GM12891 (cell line): Measurements from ENCODE around the gene P2RY14. TPM values are rescaled to one million over a fixed set of nuclear protein-coding genes. Genes with fewer than 3 reads are reported as not detected.
A peak's percentile ranks its signal among the peaks of the same experiment; 100 is the strongest.

Source experiments
- DNase-seq: peaks from one replicate; pipeline ENCODE4 v3.0.0; 2011; ENCODE audit warnings: low spot score; ENCODE audit not compliant: insufficient read length
- FAIRE-seq: peaks from 2 replicates; lab custom pipeline; 2011; peaks lifted over from hg19 to GRCh38; lab: Jason Lieb, UNC
- PAX5 ChIP-seq: IDR thresholded peaks from 2 replicates; pipeline ENCODE4 v1.6.1; 2011; ENCODE audit warnings: low read length, moderate library complexity, mild to moderate bottlenecking; ENCODE audit not compliant: insufficient read depth, severe bottlenecking
- POLR2A ChIP-seq: IDR thresholded peaks from 2 replicates; pipeline ENCODE4 v1.6.1; 2011; ENCODE audit warnings: low read depth, low read length, control low read depth
- POLR2AphosphoS5 ChIP-seq: IDR thresholded peaks from 2 replicates; pipeline ENCODE4 v1.6.1; 2011; ENCODE audit warnings: low read depth, low read length, control low read depth
- POU2F2 ChIP-seq: IDR thresholded peaks from 2 replicates; pipeline ENCODE4 v1.6.1; 2011; ENCODE audit warnings: low read depth, mild to moderate bottlenecking, control low read depth, low read length, moderate library complexity
- SPI1 ChIP-seq: IDR thresholded peaks from 2 replicates; pipeline ENCODE4 v1.6.1; 2011; ENCODE audit warnings: low read depth, low read length, control low read depth
- TAF1 ChIP-seq: IDR thresholded peaks from 2 replicates; pipeline ENCODE4 v1.6.1; 2011; ENCODE audit warnings: low read depth, low read length, control low read depth
- polyA plus RNA-seq: library from polyadenylated mRNA; unstranded; fragments of >200 nt; gene quantifications from one replicate; pipeline ENCODE4 v1.2.1, GENCODE V29; 2012; ENCODE audit warnings: low read depth, missing spikeins, inconsistent platforms; ENCODE audit not compliant: missing spikeins

Gene P2RY14
- 0.06 TPM for polyA plus RNA-seq

GRCh38 chr3:151278230-151278629 is at the start of gene P2RY14:
TSS of gene P2RY14 (minus strand) at chr3:151278542. CDS start at chr3:151214316, 64,226 bp downstream.
- peak; percentile 52 for FAIRE-seq
- DNase-seq, result no peak
- TF ChIP-seq SPI1 (no peak), POLR2A (no peak), PAX5 (no peak), POLR2AphosphoS5 (no peak)

- DNase-seq (no peak), FAIRE-seq (no peak)
- no peak for TF ChIP-seq POLR2A
- no peak for TF ChIP-seq POU2F2
- TF ChIP-seq PAX5, result no peak
- no peak for TF ChIP-seq SPI1
- no peak for TF ChIP-seq TAF1
- no peak for TF ChIP-seq POLR2AphosphoS5
Measured at GRCh38 chr3:151327571-151328198, 49.3 kb upstream of the P2RY14 start.

- TF ChIP-seq PAX5 (no peak), POLR2AphosphoS5 (no peak), POU2F2 (no peak), SPI1 (no peak), TAF1 (no peak), POLR2A (no peak)
- DNase-seq (no peak), FAIRE-seq (no peak)
Measured at GRCh38 chr3:151322511-151322910, 44.2 kb upstream of the P2RY14 start.

GRCh38 chr3:151321526-151321925 is 43.2 kb upstream of the P2RY14 start:
- no peak for TF ChIP-seq TAF1
- TF ChIP-seq POLR2AphosphoS5, result no peak
- no peak for TF ChIP-seq SPI1
- no peak for TF ChIP-seq PAX5
- no peak for TF ChIP-seq POLR2A
- TF ChIP-seq POU2F2, result no peak
- no peak for FAIRE-seq
- no peak for DNase-seq

- no peak for TF ChIP-seq PAX5
- no peak for TF ChIP-seq POU2F2
- TF ChIP-seq SPI1, result no peak
- TF ChIP-seq TAF1, result no peak
- TF ChIP-seq POLR2AphosphoS5, result no peak
- TF ChIP-seq POLR2A, result no peak
- FAIRE-seq (no peak), DNase-seq (no peak)
Measured at GRCh38 chr3:151320131-151320530, 41.8 kb upstream of the P2RY14 start.

- TF ChIP-seq POLR2AphosphoS5 (no peak), PAX5 (no peak), TAF1 (no peak), POLR2A (no peak), SPI1 (no peak), POU2F2 (no peak)
- FAIRE-seq, result no peak
- DNase-seq, result no peak
Measured at GRCh38 chr3:151319628-151320027, 41.3 kb upstream of the P2RY14 start.

GRCh38 chr3:151318991-151319390 is 40.6 kb upstream of the P2RY14 start:
- TF ChIP-seq POLR2AphosphoS5, result no peak
- no peak for TF ChIP-seq POU2F2
- TF ChIP-seq TAF1, result no peak
- TF ChIP-seq PAX5, result no peak
- TF ChIP-seq SPI1, result no peak
- no peak for TF ChIP-seq POLR2A
- no peak for DNase-seq
- no peak for FAIRE-seq

GRCh38 chr3:151318313-151318712 is 40.0 kb upstream of the P2RY14 start:
- TF ChIP-seq POLR2AphosphoS5 (no peak), POU2F2 (no peak)
- no peak for FAIRE-seq
- DNase-seq, result no peak

GRCh38 chr3:151316267-151316991 is 38.1 kb upstream of the P2RY14 start, which contains the start of gene GPR87:
TSS of gene GPR87 (minus strand) at chr3:151316820. CDS start at chr3:151300100, 16,720 bp downstream.
- DNase-seq, result no peak
- no peak for TF ChIP-seq POLR2AphosphoS5
- no peak for TF ChIP-seq PAX5
- no peak for TF ChIP-seq TAF1
- no peak for TF ChIP-seq SPI1
- no peak for TF ChIP-seq POU2F2
- TF ChIP-seq POLR2A, result no peak
- FAIRE-seq, result peak; percentile 58

GRCh38 chr3:151315846-151316245 is 37.5 kb upstream of the P2RY14 start:
- no peak for FAIRE-seq
- no peak for DNase-seq
- TF ChIP-seq SPI1, result no peak
- TF ChIP-seq POU2F2, result no peak
- no peak for TF ChIP-seq POLR2A
- no peak for TF ChIP-seq TAF1
- TF ChIP-seq POLR2AphosphoS5, result no peak
- TF ChIP-seq PAX5, result no peak
